HL-60/S4 treated with phorbol 12-myristate 13-acetate at 8.2 ng/mL for 4 days and 3 days (cell line): Measurements from ENCODE around the gene MAP3K5.

ENCODE experiments used
- in situ Hi-C: fragments of 300-500 bp; cut with MboI; formaldehyde crosslinking; loops from 2 replicates; pipeline ENCODE4 v1.15.0; 2022; ENCODE audit warnings: low sequenced_read_pairs

Gene MAP3K5

DNA sequence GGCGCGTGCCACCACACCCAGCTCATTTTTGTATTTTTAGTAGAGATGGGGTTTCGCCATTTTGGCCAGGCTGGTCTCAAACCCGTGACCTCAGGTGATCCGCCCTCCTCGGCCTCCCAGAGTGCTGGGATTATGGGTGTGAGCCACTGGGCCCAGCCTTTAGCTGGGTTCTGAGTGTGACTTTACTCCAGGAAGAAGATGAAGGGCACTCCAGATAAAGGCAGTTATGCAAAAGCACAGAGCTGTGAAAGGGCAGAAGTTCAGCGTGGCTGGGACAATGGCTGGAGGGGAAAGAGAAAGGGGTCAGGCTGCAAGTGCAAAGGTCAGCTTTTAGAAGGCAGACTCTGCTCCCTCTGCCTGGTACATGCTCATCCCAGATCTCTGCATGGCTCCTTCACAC, 39.7 kb downstream of the MAP3K5 start:
- in situ Hi-C loops = no loop called here

DNA sequence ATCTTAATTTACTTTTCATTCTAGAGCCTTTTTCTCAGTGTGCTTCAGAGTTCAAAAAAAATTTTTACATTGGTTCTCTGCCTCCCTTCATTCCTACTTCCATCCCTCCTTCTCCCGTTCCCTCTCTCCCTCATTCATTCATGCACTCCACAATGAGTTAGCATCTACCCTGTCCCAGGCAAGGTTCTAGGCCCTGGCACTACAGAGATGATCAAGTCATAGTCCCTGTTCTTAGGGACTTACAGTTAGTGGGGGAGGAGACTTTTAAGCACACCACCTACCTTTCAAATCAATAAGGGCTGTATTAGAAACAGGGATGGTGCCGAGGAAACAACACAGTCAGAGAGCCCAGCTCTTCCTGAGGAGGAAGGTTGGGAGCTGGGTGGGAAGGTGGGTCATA, 40.3 kb downstream of the MAP3K5 start:
- in situ Hi-C loops = no loop called here

DNA sequence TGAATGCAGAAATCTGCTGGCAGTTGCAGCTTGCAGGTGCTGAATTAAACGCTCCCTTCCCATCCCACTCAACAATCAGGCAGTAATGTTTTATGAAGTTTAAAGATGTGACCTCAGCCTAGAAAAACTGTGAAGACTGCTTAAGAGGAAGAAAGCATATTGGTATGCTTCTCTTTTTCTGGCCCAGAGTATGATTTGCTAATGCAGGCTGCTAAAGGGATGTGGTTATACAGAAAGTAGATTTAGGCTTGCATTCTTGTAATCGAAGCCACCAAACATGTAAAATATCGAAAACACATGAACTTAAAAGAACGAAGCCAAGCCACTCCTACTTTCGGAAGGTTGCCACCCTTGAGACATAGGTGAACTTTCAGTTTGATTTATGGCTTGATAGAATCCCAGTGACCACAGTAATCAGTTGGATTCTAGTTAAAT, 40.7 kb downstream of the MAP3K5 start:
- in situ Hi-C loops = no loop called here

DNA sequence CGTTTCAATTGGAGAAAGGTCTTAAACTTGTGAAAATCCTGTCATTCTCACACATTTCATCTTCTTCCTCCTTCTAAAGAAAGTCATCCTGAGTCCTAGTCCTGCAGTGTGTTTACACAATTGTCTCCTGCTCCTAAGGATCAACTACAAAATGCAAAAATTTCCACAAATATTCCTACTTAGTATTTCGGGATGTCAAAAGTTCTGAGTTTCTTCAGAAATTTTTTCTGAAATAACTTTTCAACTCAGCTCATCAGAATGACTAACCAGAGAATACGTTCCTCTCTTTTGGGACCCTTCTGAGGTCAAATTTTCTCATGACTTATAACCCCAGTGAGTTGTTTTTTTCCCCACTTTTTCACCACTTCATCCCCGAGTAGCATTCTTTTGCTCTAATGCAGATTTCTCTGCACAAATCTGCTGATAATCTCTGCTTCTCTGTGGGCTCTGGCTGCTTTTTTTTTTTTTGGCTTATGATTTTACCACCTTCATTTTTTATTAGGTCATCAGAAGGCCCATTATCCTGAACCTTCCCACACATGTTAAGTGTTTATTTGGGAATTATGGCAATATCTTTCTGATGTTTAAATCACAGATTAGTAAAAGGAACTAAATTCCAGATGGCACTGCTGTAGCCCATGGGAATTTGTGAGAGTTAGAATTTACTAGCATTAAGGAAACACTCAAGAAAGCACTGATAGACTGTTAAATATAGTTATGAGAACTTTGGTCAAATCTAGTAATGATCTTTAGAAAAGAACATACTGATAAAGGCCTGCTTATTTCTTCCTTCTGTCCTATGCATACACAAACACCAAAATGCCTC, 41.4 kb downstream of the MAP3K5 start:
- in situ Hi-C loops = no loop called here

DNA sequence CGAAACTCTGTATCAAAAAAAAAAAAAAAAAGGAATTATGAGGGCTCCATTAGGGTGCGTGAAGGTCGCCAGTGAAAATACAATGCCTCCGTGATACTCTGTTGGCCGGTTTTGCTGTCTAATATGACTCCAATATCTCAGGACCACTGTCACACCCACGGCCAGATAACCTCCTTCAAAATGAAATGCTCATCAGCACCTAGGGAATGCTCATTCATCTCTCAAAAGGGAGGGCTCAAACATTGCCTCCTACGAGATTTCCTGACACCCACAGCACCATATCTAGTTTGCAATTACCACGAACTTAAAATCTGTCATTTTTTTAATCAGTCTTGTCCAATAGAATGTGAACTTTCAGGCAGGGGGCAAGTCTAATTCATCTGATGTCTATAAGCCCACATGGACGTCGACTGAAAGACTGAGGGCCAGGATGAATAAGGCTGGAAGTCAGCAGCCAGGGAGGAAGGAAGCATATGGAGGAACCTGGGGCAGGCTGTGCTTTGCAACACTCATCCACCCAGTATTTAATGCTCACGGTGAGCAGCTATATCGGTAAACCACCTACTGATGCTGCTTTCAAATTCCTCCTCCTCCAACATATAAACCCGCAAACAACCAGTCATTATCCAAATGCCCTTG, 42.8 kb downstream of the MAP3K5 start:
- in situ Hi-C loops = no loop called here

DNA sequence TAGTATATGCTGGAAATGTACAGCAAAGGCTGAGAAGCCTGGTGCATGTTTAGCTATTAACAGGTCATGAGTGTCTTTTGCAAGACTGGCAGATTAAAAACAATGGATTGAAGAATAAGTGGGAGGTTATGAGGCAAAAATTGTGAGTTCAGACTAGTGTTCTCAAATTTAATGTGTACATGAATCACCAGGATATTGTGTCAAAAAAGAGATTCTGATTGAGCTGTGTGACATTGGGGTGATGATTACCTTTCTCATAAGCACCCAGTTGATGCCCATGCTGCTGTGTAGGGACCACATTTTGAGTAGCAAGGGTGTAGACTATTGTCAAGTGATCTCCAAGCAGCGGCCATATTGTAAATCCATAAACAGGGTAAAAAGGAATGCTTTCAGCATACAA, 44.8 kb downstream of the MAP3K5 start:
- in situ Hi-C loops = no loop called here

DNA sequence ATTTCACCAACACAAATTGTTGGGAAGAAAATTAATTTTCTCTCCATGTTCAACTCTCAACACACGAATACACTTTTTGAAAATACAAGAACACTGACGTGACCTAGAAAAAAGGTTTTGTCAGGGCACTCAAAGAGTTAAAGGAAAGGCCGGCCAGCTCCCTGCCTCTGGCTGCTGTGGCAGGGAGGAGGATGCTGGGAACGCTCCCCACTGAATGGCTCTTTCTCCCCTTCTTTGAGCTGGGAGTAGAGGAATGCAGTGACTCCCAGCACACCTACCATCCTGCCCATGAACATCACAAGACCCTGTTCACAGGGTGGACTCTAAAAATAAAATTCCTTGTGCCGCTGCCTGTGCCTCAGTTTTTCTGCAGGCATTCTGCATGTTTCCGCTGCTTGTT, 47.0 kb downstream of the MAP3K5 start:
- in situ Hi-C loops = no loop called here

DNA sequence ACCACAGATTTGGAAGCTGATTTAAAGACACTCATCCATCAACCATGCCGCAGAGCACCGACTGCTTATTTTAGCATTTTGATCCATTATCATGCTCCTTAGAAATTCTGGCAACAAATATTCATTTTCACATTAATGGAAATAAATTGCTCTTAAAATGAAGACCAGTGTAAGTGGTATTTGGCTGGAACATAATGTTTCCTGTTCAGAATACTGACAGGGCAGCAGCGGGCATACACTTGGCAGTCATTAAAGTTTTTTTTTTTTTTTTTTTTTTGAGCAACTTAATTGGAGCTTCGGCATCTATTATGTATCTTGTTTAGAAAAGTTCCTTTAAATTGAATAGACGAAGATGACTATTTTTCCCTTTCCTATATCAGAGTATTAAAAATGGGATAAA, 47.4 kb downstream of the MAP3K5 start:
- in situ Hi-C loops = no loop called here

DNA sequence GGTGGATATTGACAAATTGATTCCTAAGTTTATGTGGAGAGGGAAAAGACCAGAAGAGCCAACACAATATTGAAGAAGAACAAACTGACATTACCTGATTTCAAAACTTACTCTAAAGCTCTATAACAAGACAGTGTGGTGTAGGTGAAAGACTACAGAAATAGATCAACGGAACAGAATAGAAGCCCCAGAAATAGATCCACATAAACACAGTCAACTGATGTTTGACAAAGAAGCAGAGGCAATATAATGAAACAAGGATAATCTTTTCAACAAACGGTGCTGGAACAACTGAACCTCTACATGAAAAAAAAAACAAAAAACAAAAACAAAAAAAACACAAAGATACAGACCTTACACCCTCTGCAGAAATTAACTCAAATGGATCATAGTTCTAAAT, 50.2 kb downstream of the MAP3K5 start:
- in situ Hi-C loops = no loop called here

DNA sequence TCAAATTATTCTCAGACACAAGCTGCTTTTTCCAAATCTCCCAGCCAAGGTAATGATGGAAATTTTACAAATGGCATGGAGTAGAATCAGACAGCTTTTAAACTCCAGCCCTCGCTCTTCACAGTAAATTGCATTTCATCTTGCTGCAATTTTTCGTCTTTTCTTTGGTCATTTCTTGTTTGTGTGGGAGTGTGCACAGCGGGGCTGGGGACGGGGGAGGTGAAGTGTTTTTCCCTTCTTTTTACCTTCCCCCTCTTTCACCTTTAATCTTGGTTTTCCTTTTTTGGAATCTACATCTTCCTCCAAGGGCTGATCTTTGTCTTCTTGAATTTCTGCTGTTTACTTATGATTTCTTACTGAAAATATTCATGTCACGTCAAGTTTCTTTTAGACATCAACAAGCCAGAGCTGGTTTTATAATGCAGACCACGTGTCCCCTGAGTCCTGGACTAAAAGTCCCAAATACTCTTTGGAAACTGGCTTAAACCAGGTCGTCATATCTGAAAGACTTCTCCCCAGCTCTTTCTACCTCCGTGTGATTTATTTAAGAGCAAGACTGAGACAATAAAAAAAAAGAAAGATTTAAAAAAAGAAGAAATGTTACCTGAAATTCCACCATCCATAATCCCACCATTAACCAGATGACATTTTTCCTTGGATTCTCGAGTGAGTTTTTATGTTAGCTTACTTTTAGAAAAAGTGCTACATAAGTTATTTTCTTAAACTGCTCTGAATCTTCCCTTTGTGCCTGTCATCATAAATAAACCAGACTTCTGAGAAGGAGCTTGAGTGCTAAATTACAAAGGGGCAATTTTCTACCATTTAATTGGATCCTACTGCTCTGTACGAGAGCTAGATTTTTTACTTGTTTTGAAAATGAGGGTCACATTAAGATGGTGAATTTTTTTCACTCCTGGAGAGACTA, 52.0 kb downstream of the MAP3K5 start:
- in situ Hi-C loops = no loop called here

DNA sequence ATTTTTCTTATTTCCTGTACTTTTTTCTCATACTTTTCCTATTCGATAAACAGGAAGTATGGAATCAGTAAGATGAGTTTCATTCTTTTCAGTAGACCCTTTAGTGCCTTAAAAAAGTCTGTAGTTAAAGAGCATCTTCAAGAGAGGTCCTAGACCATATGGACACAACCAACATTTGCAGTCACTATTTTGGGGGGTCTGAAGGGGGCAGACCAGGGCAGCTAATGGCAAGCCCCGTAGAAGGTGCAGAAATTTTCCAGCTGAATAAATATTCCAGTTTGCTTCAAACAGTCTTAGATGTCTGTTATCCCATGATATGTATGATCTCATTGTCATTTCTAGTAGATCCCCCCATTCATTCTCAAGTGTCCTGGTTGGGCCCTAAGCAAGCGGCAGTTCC, 52.8 kb downstream of the MAP3K5 start:
- in situ Hi-C loops = no loop called here

DNA sequence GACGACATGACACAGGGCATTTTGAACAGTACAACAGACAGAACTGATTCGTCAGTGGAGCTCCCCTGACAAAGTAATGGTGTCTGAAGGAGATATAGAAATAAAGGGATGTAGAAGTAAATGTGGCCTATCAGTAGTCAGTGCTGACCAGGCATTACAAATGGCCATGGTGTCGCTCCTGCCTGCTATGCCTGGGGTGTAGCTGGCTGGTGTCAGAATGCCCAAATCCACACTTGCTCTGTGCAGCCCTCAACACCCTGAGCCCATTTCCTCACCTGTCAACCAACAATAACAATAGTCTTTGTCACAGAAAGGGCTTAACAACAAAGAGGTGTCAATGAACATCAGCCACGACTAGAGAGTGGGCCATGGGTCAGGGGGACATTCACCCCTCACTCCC, 53.2 kb downstream of the MAP3K5 start:
- in situ Hi-C loops = no loop called here

DNA sequence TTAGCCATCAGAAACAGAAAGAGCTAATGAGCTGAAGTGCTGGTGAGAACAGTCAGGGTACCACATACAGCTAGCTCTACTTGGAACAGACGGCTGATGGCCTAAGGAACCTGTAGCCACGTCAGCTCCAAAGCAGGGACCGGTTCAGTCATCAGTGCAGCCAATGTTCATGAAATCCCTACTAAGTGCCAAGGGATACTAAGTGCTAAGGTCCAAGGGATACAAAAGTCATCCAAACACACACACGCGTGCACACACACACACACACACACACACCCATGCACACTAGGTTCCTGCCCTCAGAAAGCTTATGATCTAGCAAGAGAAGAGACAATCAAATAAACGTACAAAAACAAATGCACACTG, 53.6 kb downstream of the MAP3K5 start:
- in situ Hi-C loops = no loop called here

DNA sequence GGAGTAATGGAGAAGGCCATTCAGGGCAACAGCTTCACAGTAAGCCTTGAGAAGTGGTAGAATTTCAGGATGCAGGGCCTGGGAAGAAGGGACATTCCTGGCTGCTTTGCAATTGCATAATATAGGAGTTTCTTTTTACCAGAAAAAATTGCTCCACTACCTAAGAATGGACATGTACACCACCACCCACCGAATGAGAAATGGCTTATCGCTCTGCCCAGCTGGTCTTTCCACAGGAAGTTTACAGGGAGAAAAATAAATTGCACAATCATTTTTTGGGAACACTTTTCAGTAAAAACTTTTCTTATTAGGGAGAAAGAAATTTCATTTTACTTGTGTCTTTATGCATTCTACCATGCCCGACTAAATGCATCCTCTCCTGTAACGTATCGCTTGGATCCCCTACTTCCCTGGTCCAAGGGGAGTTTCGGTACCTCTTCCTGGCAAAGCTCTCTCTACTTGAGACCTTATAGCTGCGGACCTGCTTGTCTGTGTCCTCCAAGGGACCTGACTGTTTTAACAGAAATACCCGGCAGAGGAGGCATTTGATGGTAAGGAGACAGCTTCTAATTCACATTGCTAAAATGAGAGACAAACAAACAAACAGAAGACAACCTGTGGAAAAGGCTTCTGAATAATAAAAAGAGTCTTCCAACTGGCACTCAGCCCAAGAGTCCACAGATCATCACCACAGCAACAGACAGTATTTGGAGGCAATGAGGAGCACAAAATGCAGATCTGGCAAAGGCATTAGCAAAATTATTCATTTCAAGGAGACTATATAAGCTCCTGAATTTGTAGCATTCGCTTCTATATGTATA, 54.2 kb downstream of the MAP3K5 start:
- in situ Hi-C loops = no loop called here

DNA sequence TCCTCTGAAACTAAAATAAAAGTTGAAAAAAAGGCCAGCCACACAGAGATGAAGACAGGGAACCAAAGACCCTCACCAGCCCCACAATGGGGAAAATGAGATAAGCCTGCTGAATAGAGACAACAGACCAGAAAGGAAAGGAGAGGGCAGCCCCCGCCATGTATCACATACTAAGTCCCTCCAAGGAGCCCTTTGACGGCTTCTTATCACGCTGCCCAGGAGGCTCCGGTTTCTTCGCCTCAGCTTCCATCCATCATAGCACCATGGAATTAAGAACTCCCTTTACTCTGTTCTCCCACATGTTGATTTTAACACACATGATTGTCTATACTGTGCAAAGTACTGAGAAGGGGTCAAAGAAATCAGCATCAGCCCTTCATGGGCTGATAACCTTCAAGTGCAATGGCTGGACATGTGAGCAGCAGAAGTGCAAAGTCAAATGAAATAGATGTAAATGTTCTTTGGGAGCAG, 54.9 kb downstream of the MAP3K5 start:
- in situ Hi-C loops = no loop called here

DNA sequence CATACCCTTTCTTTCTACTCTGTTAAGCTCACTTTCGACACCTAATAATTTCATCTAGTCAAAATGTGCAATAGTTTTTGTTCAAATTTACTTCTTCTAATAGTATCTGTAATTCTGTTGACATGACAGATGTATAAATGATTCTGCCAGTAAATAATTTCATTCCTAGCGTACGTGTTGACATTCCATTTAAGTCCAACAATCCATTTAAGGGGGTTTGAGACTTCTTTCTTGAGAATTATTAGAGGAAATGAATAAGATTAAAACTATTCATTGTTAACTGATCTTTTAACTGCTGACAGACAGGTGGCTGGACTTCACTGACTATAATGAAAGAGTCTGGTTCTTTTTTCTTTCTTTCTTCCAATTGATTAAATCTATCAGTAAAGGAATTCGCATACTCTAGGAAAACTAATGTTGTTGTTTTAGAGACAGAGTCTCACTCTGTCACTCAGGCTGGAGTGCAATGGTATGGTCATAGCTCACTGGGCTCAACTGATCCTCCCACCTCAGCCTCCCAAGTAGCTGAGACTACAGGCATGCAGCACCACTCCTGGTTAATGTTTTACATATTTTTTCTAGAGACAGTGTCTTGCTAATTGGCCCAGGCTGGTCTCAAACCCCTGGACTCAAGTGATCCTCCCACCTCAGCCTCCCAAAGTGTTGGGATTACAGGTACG, 55.9 kb downstream of the MAP3K5 start:
- in situ Hi-C loops = no loop called here

DNA sequence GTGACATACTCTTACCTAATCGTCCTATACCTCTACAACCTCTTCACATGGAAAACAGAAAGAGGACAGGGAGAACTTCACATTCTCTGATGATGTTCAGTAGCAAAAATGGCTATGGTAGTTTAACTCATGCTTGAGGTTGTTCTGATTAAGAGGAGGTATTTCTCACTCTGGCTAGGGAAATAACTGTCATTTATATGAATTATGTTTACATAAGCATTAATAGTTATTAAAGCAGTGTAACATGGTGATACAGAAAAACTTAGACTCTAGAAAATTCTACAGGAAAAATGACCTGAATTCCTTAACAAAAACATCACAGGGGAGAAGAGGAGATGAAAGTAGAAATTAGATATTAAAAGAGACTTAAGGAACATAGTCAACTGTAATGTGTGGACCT, 57.3 kb downstream of the MAP3K5 start:
- in situ Hi-C loops = no loop called here

DNA sequence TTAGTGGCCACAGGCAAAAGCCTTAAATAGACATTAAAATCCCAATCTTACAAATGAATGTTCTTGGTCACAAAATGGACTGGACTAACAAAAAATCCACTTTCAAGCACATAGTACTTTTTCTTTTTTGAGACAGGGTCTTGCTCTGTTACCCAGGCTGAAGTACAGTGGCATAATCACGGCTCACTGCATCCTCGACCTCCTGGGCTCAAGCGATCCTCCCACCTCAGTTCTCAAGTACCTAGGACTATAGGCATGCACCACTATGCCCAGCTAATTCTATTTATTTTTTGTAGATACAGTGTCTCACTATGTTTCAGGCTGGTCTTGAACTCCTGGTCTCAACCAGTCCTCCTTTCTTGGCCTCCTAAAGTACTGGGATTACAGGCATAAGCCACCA, 59.4 kb downstream of the MAP3K5 start:
- in situ Hi-C loops = no loop called here

DNA sequence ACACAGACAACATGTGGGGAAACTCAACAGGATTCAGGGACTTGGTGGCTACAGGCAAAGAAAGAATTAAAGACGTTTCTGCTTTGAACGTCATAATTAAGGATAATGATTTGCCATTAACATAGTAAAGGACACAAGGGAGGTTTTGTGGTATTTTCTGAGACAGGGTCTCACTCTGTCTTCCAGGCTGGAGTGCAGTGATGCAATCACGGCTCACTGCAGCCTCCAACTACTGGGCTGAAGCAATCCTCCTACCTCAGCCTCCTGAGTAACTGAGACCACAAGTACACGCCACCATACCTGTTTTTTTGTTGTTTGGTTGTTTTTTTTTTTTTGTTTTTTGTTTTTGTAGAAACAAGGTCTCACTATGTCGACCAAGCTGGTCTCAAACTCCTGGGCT, 62.4 kb downstream of the MAP3K5 start:
- in situ Hi-C loops = no loop called here

DNA sequence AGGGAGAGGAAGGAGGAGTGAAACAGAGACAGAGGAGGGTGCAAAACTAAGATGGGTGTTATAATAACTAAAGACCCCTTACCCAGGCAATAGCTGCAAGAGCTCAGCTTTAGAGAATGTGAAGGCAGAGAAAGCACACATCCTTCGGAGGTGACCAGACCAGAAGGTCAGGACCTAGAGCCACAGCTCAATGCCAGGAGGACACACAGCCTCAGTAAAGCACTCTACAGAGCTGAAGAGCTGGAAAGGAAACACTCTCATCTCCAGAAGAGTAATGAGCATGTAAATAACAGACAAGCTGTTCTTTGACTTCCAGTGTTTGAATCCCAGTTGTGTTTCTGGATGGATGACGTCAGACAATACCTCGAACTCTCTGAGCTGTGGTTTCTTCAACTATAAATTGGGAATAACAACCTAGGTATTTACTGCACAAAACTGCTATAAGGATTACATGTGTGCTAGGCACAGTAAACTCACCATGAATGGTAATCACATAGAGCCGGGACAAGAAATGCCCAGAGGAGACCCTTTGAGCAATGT, 63.2 kb downstream of the MAP3K5 start:
- in situ Hi-C loops = no loop called here
